IPS DF 6.9 (cell line): ENCODE data around the gene PLEKHH1.

Experiments
- DNase-seq: peaks from one replicate; pipeline ENCODE4 v3.0.0-alpha.2; 2013; ENCODE audit warnings: low read depth, low spot score
- H3K27ac ChIP-seq: one replicate; pipeline ENCODE4 v1.5.1; 2013; ENCODE audit warnings: low read length, control low read depth
- H3K27me3 ChIP-seq: 2 replicates; pipeline ENCODE4 v1.6.1; 2013; ENCODE audit warnings: mild to moderate bottlenecking, low read length; ENCODE audit not compliant: control insufficient read depth, insufficient read depth
- H3K36me3 ChIP-seq: 2 replicates; pipeline ENCODE4 v1.6.1; 2013; ENCODE audit warnings: low read length; ENCODE audit not compliant: control insufficient read depth, insufficient read depth
- H3K4me1 ChIP-seq: 2 replicates; pipeline ENCODE4 v1.6.1; 2013; ENCODE audit warnings: low read length; ENCODE audit not compliant: control insufficient read depth, insufficient read depth
- H3K4me3 ChIP-seq: 2 replicates; pipeline ENCODE4 v1.5.1; 2013; ENCODE audit warnings: mild to moderate bottlenecking, low read length
- H3K9me3 ChIP-seq: 2 replicates; pipeline ENCODE4 v1.6.1; 2013; ENCODE audit warnings: low read length, inconsistent platforms; ENCODE audit not compliant: control insufficient read depth, insufficient read depth
- WGBS: extraction: QIAGEN DNeasy Blood & Tissue Kit; methylation state at CpG from one replicate; pipeline ENCODE4 v1.1.7; 2013; ENCODE audit warnings: mixed read lengths, missing lambda C conversion rate; ENCODE audit not compliant: insufficient read length, insufficient coverage; 5-methylcytosine and 5-hydroxymethylcytosine counted together

PLEKHH1 gene

DNA sequence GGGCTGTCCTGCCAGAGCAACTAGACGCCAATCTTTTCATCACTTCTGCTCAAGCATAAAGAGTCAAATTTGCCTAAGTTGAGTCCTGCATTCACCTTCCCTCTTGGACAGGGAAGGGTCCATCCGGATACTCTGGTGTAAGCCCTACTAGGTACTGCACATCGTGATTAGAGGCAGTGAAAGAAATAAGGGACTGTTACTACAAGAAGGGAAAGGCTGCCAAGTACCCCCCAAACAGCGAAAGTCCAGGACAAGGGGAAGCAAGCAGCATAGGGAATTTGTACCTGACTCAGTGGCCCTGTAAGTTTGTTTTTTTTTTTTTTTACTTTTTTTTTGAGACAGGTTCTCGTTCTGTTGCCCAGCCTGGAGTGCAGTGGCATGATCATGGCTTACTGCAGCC, 13.7 kb upstream of the PLEKHH1 start:
- DNase-seq: no peak
- H3K27me3 ChIP-seq: peaks cover 15% of the 10 kb centered on the region; the same call in 1 of the 2 replicates
- H3K4me1 ChIP-seq: no peaks in the 10 kb centered on the region; the same call in 1 of the 2 replicates
- H3K4me3 ChIP-seq: no peak overlapping the region
- WGBS: no CpG with 5 or more reads among the region's 5 CpGs
- H3K27ac ChIP-seq: no peak overlapping the region
- no peaks in the 10 kb centered on the region for H3K36me3 ChIP-seq
- no peaks in the 10 kb centered on the region for H3K9me3 ChIP-seq

- Histone ChIP-seq H3K9me3 (no peaks in the 10 kb centered on the region), H3K4me3 (no peak overlapping the region), H3K36me3 (no peaks in the 10 kb centered on the region), H3K4me1 (no peaks in the 10 kb centered on the region), H3K27me3 (peaks cover 12% of the 10 kb centered on the region; the same call in 1 of the 2 replicates), H3K27ac (no peak overlapping the region)
- no CpG with 5 or more reads among the region's 1 CpG for WGBS
- DNase-seq: no peak
Observed at GRCh38 chr14:67520482-67520881, 12.6 kb upstream of the PLEKHH1 start.

GRCh38 chr14:67522270-67522669, 10.8 kb upstream of the PLEKHH1 start:
- H3K4me3 ChIP-seq: no peak overlapping the region
- H3K4me1 ChIP-seq: no peaks in the 10 kb centered on the region
- DNase-seq: no peak
- no peaks in the 10 kb centered on the region for H3K9me3 ChIP-seq
- H3K27ac ChIP-seq: no peak overlapping the region
- no CpG with 5 or more reads among the region's 2 CpGs for WGBS
- H3K36me3 ChIP-seq: no peaks in the 10 kb centered on the region
- H3K27me3 ChIP-seq: no peaks in the 10 kb centered on the region

DNA sequence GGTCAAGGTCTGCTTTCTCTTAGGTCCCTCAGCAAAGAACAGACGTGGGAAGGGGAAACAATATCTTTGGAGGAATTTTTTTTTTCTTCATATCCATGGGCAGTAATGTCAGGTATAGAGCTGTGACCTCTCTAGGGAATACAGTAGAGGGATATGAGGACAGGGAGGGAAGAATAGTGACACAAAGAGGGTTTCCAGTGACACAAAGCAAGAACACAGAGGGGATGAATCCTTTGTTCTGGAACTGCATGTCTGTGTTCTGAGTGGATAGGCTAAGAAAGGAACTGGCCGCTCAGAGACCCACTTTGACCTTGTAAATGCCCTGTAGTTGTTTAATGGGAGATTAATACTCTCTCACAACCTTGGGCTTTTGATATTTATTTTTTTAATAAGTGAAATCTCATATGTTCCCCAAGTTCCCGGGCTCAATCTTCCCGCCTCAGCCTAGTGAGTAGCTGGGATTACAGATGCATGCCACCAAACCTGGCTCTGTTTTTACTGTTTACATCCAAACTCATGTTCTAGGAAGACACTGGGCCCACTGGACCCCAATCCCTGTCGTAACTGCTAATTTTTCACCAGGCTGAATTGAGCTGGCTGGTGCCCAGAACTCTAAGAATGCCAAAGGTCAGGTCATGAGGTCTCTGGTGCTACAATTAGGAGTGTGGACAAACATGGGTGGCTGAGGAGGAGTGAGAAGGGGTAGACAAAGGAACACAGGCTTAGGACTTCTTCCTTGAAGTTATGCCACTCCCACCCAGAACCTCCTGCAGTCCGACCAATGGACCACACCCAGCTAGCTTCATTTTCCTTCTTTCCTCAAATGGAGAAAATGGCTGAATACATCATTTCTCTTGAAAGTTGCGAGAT, 9.1 kb upstream of the PLEKHH1 start:
- DNase-seq: no peak
- H3K27ac ChIP-seq: no peak overlapping the region
- no peaks in the 10 kb centered on the region for H3K27me3 ChIP-seq
- no peak overlapping the region for H3K4me3 ChIP-seq
- no peaks in the 10 kb centered on the region for H3K9me3 ChIP-seq
- no peaks in the 10 kb centered on the region for H3K4me1 ChIP-seq
- H3K36me3 ChIP-seq: no peaks in the 10 kb centered on the region
- WGBS: no CpG with 5 or more reads among the region's 7 CpGs

- Histone ChIP-seq H3K4me1 (no peaks in the 10 kb centered on the region), H3K36me3 (no peaks in the 10 kb centered on the region), H3K4me3 (no peak overlapping the region), H3K9me3 (no peaks in the 10 kb centered on the region), H3K27me3 (no peaks in the 10 kb centered on the region), H3K27ac (no peak overlapping the region)
- DNase-seq: no peak
- WGBS: no CpG with 5 or more reads among the region's 3 CpGs
Observed at GRCh38 chr14:67524634-67524963, 8.5 kb upstream of the PLEKHH1 start.

GRCh38 chr14:67525389-67525788, 7.7 kb upstream of the PLEKHH1 start:
- no peaks in the 10 kb centered on the region for H3K27me3 ChIP-seq
- no CpG with 5 or more reads among the region's 4 CpGs for WGBS
- H3K27ac ChIP-seq: no peak overlapping the region
- DNase-seq: no peak
- H3K36me3 ChIP-seq: no peaks in the 10 kb centered on the region
- no peaks in the 10 kb centered on the region for H3K9me3 ChIP-seq
- no peak overlapping the region for H3K4me3 ChIP-seq
- H3K4me1 ChIP-seq: no peaks in the 10 kb centered on the region

GRCh38 chr14:67526181-67526580, 6.9 kb upstream of the PLEKHH1 start:
- DNase-seq: no peak
- H3K4me3 ChIP-seq: no peak overlapping the region
- no peaks in the 10 kb centered on the region for H3K4me1 ChIP-seq
- H3K36me3 ChIP-seq: no peaks in the 10 kb centered on the region
- no peaks in the 10 kb centered on the region for H3K9me3 ChIP-seq
- no peaks in the 10 kb centered on the region for H3K27me3 ChIP-seq
- WGBS: no CpG with 5 or more reads among the region's 6 CpGs
- no peak overlapping the region for H3K27ac ChIP-seq

DNA sequence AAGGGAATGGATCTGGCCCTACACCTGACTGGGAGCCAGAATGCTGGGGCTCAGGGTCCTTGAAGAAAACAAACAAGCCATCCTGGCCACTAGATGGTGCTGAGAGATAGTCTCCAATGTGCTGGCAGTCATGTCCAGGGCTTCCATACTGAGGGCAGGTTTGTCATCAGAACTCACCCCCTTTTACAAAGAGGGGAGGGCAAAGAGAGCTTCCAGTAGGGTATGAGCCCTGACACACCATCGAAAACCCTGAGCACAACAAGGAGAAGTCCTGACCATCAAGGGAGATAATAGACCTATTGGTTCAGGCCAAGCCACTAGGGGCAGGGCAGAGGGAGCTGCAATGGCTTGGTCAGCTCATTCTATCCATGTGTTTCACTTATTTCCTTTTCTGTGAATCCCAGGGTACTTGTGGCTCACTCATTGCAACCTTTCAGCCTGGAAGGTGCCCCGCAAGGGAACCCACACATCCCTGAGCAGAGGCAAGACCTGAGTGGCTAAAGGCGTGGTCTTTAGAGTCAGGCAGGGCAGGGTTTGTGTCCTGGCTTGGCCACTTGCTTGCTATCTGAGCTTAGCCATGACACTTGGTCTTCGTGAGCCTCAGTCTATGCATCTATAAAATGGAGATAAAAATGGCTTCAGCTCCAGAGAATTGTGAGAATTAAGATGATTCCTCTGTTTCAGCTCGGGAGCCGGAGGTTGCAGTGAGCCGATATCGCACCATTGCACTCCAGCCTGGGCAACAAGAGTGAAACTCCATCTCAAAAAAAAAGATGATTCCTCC, 6.2 kb upstream of the PLEKHH1 start:
- Histone ChIP-seq H3K9me3 (no peaks in the 10 kb centered on the region), H3K4me1 (no peaks in the 10 kb centered on the region), H3K27ac (no peak overlapping the region), H3K36me3 (no peaks in the 10 kb centered on the region), H3K4me3 (no peak overlapping the region), H3K27me3 (no peaks in the 10 kb centered on the region)
- WGBS: no CpG with 5 or more reads among the region's 8 CpGs
- peak; percentile 60 for DNase-seq

DNA sequence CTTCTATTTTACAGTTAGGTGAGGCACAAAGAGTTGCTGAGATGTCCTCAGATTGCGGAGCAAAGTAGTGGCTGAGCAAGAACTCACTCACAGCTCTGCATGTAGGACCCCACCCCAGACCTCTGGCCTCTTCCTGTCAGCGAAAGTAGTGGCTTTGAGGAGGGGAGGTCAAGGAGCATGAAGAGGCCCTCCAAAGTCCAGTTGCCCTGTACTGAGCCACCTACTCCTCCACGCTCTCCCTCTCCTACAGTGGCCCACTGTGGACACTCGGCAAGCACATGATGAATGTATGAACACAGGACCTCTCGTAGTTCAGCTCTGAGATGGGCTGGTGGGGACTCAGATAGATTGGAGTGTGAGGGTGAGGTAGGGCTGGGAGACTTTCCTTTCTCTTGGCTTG, 5.3 kb upstream of the PLEKHH1 start:
- H3K36me3 ChIP-seq: no peaks in the 10 kb centered on the region
- 0 out of 2 replicates have a peak, but pooled peaks cover 1% of the 10 kb centered on the region for H3K4me1 ChIP-seq
- peaks cover 2% of the 10 kb centered on the region; the same call in 1 of the 2 replicates for H3K27me3 ChIP-seq
- no CpG with 5 or more reads among the region's 5 CpGs for WGBS
- no peak overlapping the region for H3K27ac ChIP-seq
- H3K9me3 ChIP-seq: no peaks in the 10 kb centered on the region
- H3K4me3 ChIP-seq: no peak overlapping the region
- no peak for DNase-seq

DNA sequence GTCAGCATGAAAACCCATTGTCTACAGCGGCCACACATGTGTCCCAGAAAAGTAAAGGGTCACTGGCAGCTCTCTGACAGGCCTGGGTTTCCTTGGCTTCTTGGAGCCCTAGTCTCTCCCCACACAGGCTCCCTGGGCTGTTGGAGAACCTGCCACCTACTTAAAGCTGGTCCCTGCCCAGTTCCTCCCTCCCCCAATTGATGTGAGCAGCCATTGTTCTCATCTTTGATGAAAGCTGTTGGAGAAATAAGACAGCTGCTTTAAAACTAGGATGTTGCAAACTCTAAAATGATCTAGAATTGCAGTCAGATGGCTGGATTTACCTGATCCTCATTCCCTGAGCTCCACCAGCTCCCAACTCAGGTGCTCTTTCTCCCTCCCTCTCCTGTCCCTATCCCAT, 4.8 kb upstream of the PLEKHH1 start:
- H3K27me3 ChIP-seq: peaks cover 2% of the 10 kb centered on the region; the same call in 1 of the 2 replicates
- no peak overlapping the region for H3K4me3 ChIP-seq
- H3K4me1 ChIP-seq: 0 out of 2 replicates have a peak, but pooled peaks cover 1% of the 10 kb centered on the region
- WGBS: no CpG with 5 or more reads among the region's 1 CpG
- no peaks in the 10 kb centered on the region for H3K36me3 ChIP-seq
- no peak for DNase-seq
- H3K27ac ChIP-seq: no peak overlapping the region
- no peaks in the 10 kb centered on the region for H3K9me3 ChIP-seq
